ENCODE measurements around the gene TNXB.
"Not testable (repeated sequence)": the region's sequence is repeated elsewhere in the genome, so short reads cannot be mapped to it uniquely, and the experiment has no call there.

- not testable (repeated sequence) for TF ChIP-seq CTCF, POLR2A (IDR thresholded peaks at IDR 0.05)
Observed at GRCh38 chr6:32144238-32144637, 35.1 kb upstream of the TNXB start.
